ENCODE measurements around the gene LRRC36.

The LRRC36 gene

GRCh38 chr16:67395458-67396158, 69.0 kb downstream of the LRRC36 start:
- TF ChIP-seq CTCF (IDR thresholded peaks at IDR 0.05), result no peak

- no peak for TF ChIP-seq CTCF (IDR thresholded peaks at IDR 0.05)
These were observed 69.8 kb downstream of the LRRC36 start for GRCh38 chr16:67396159-67397035.

GRCh38 chr16:67397036-67397801, 70.6 kb downstream of the LRRC36 start:
- TF ChIP-seq CTCF (IDR thresholded peaks at IDR 0.05), result no peak

GRCh38 chr16:67397812-67398545, 71.4 kb downstream of the LRRC36 start:
- no peak for TF ChIP-seq CTCF (IDR thresholded peaks at IDR 0.05)

- TF ChIP-seq CTCF (IDR thresholded peaks at IDR 0.05), result no peak
These were observed 72.1 kb downstream of the LRRC36 start for GRCh38 chr16:67398546-67399217.

- no peak for TF ChIP-seq CTCF (IDR thresholded peaks at IDR 0.05)
These were observed 72.7 kb downstream of the LRRC36 start for GRCh38 chr16:67399218-67399733.

Measured in LNCAP (cell line).